PC-9 (cell line): ENCODE measurements around the gene MNT. TPM values are rescaled to one million over a fixed set of nuclear protein-coding genes. Genes with fewer than 3 reads are reported as not detected.

ENCODE experiments used
- BruUV-seq: library from RNA; stranded (reverse); fragments of 400-500 nt; replicated peaks from 2 replicates; lab custom pipeline; 2021; lab: Mats Ljungman, UMichigan
- CTCF ChIA-PET: fragments of 300-600 bp; sonication (Branson Sonifier 250); formaldehyde crosslinking; loops from one replicate; lab custom pipeline; 2022; ENCODE audit warnings: antibody characterized with exemption; lab: Charles Lee
- POLR2A ChIA-PET: fragments of 300-600 bp; sonication (Branson Sonifier 250); formaldehyde crosslinking; loops from one replicate; lab custom pipeline; 2022; ENCODE audit warnings: antibody characterized with exemption; ENCODE audit not compliant: unreplicated experiment; lab: Charles Lee
- DNase-seq, 2 experiments: peaks; one replicate each; pipeline versions ENCODE4 v3.0.0 to v3.0.0-alpha.2; 2015 to 2022; ENCODE audit warnings: mixed read lengths in 1 of 2
- H2AFZ ChIP-seq: fragments of 200-600 bp; sonication (generic); 2 replicates; pipeline ENCODE4 v1.8.1; 2017; ENCODE audit warnings: antibody characterized with exemption
- H3F3A ChIP-seq: fragments of 200-600 bp; sonication (generic); 2 replicates; pipeline ENCODE4 v1.8.1; 2017; ENCODE audit warnings: antibody characterized with exemption, mild to moderate bottlenecking, low read depth; ENCODE audit not compliant: insufficient read depth
- H3K27ac ChIP-seq: fragments of 200-600 bp; sonication (generic); 2 replicates; pipeline ENCODE4 v1.6.1; 2016; ENCODE audit warnings: mixed run types
- H3K27me3 ChIP-seq: fragments of 200-600 bp; sonication (generic); 2 replicates; pipeline ENCODE4 v1.6.1; 2016; ENCODE audit warnings: low read depth, mixed run types; ENCODE audit not compliant: insufficient read depth
- H3K36me3 ChIP-seq: fragments of 200-600 bp; sonication (generic); 2 replicates; pipeline ENCODE4 v1.6.1; 2016; ENCODE audit warnings: low read depth, mixed run types
- H3K4me1 ChIP-seq: fragments of 200-600 bp; sonication (generic); replicated peaks from 2 replicates; pipeline ENCODE4 v1.6.1; 2016; ENCODE audit warnings: mixed run types; ENCODE audit not compliant: insufficient read depth
- H3K4me2 ChIP-seq: fragments of 200-600 bp; sonication (generic); 2 replicates; pipeline ENCODE4 v1.6.1; 2017; ENCODE audit warnings: mixed run types
- H3K4me3 ChIP-seq: fragments of 200-600 bp; sonication (generic); 2 replicates; pipeline ENCODE4 v1.6.1; 2016; ENCODE audit warnings: mixed run types
- H3K79me2 ChIP-seq: fragments of 200-600 bp; sonication (generic); 2 replicates; pipeline ENCODE4 v1.6.1; 2017; ENCODE audit warnings: low read depth, mixed run types
- H3K9me2 ChIP-seq: fragments of 200-600 bp; sonication (generic); 2 replicates; pipeline ENCODE4 v1.8.1; 2017; ENCODE audit warnings: mild to moderate bottlenecking; ENCODE audit not compliant: insufficient read depth
- H3K9me3 ChIP-seq: fragments of 200-600 bp; sonication (generic); 2 replicates; pipeline ENCODE4 v1.8.1; 2016; ENCODE audit warnings: low read depth; ENCODE audit not compliant: insufficient read depth
- H4K20me1 ChIP-seq: fragments of 200-600 bp; sonication (generic); 2 replicates; pipeline ENCODE4 v1.8.1; 2017; ENCODE audit not compliant: insufficient read depth
- EZH2 ChIP-seq: fragments of 200-600 bp; sonication (generic); IDR thresholded peaks from 2 replicates; pipeline ENCODE4 v1.8.0; 2017; ENCODE audit warnings: antibody characterized with exemption, low read depth
- intact Hi-C: fragments of 100-400 bp; cut with micrococcal nuclease; formaldehyde crosslinking; loops from one replicate; pipeline ENCODE4 v1.10.0; 2022; ENCODE audit not compliant: unreplicated experiment
- total RNA-seq: library from RNA; stranded (reverse); gene quantifications from 2 replicates; pipeline ENCODE4 v1.2.3, GENCODE V29; 2021
- TF ChIP-seq, protein P1 (sequence below): fragments of 200-600 bp; sonication (generic); conservative IDR thresholded peaks from 2 replicates; pipeline ENCODE4 v1.6.1; 2017; ENCODE audit warnings: mixed run types, antibody characterized with exemption, mild to moderate bottlenecking, moderate library complexity

Gene MNT
- total RNA-seq, 1 experiment from 2014 or later: 60.7 TPM

DNA sequence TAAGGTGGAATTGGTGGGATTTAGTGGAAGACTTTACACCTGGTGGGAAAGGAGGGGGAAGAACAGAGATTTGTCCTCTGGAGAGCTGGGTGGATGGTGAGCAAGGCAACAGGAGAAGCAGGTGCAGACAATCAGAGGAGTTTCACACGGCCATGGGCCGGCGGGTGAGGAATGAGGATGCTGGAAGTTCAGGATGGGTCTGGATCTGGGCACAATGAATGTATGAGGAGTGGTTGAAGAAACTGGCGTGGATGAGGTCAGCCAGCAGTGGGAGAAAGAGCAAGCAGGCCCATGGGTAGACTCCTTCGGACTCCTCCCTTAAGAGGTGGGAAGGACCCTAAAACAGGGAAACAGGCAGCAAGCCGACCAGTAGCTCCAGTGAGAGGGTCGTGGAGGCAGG lies 10.1 kb upstream of the MNT start:
- intact Hi-C loops: no loop called here
- POLR2A ChIA-PET: no interaction called here
- TF ChIP-seq, protein P1, sequence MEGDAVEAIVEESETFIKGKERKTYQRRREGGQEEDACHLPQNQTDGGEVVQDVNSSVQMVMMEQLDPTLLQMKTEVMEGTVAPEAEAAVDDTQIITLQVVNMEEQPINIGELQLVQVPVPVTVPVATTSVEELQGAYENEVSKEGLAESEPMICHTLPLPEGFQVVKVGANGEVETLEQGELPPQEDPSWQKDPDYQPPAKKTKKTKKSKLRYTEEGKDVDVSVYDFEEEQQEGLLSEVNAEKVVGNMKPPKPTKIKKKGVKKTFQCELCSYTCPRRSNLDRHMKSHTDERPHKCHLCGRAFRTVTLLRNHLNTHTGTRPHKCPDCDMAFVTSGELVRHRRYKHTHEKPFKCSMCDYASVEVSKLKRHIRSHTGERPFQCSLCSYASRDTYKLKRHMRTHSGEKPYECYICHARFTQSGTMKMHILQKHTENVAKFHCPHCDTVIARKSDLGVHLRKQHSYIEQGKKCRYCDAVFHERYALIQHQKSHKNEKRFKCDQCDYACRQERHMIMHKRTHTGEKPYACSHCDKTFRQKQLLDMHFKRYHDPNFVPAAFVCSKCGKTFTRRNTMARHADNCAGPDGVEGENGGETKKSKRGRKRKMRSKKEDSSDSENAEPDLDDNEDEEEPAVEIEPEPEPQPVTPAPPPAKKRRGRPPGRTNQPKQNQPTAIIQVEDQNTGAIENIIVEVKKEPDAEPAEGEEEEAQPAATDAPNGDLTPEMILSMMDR: no peak
- TF ChIP-seq EZH2: no peak
- Histone ChIP-seq H4K20me1 (no peaks in the 10 kb centered on the region), H3K79me2 (peaks cover 4% of the 10 kb centered on the region), H3K4me1 (peaks cover 22% of the 10 kb centered on the region), H3K9me3 (no peaks in the 10 kb centered on the region), H3K27me3 (no peaks in the 10 kb centered on the region), H3F3A (peaks cover 41% of the 10 kb centered on the region), H3K4me3 (no peak overlapping the region), H3K9me2 (no peaks in the 10 kb centered on the region), H2AFZ (no peak overlapping the region), H3K36me3 (no peaks in the 10 kb centered on the region), H3K27ac (no peak overlapping the region), H3K4me2 (no peak overlapping the region)
- BruUV-seq: no TSS peak
- DNase-seq: no peak
- CTCF ChIA-PET: interaction anchor here (0.7 kb wide), 1 partner anchor 274 kb away, joined by 3 read pairs; no protein-coding TSS in a partner anchor

DNA sequence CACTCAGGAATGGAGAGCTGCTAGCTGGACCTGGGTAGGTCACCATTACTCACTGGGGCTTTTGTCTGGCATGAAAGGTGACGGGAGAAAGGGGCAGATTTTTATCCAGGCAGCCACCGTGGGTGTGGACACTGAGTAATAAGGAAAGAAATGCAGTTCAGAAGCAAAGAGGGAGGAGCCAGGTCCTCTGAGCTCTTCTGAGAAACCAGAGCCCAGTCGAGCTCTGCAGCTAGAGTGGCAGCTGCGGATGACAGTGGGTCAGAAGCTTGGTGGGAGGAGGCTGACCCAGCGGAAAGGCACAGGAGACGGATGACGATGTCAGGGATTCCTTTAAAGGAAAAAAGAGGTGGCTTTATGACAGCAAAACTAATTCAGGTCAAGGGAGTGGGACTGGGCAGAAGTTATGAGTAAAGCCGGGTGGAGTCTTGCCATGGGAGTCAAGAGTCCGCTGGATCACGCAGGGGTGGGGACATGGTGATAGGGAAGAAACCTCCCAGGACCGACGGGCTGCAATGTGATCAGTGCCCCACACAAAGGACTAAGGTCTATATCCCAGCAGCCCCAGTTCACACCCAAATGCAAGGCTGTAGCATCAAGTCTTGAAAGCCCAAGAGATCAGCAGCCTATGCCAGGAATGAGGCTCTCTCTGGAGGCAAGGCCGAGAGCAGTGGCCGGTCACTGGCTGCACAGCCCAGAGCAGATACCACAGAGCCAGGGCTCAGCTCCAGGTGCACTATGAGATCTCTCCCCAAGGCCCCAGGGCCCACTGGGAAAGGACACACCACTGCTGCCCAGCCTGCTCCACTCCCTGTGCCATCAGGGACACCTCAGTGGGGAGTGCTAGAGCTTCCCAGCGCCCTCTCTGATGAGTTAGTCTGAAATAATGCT lies 6.3 kb upstream of the MNT start:
- TF ChIP-seq EZH2: no peak
- TF ChIP-seq, protein P1: no peak
- Histone ChIP-seq H3K27me3 (no peaks in the 10 kb centered on the region), H2AFZ (no peak overlapping the region), H3K9me2 (no peaks in the 10 kb centered on the region), H3K9me3 (no peaks in the 10 kb centered on the region), H3F3A (peaks cover 65% of the 10 kb centered on the region), H3K36me3 (no peaks in the 10 kb centered on the region), H3K27ac (peak overlapping the region; percentile 98), H3K4me1 (peaks cover 54% of the 10 kb centered on the region), H4K20me1 (no peaks in the 10 kb centered on the region), H3K4me3 (peak overlapping the region; percentile 37; the same call in 1 of the 2 replicates), H3K79me2 (peaks cover 7% of the 10 kb centered on the region; the same call in 1 of the 2 replicates), H3K4me2 (peak overlapping the region; percentile 80)
- intact Hi-C loops: loop anchor here (1.0 to 10.0 kb wide), 6 partner anchors 8 to 1260 kb away; partner anchors contain the start of genes EMC6, OVCA2, RILP and SCARF1
- DNase-seq: peak; percentile 95 to 99
- TSS peak; percentile 15 for BruUV-seq
- ChIA-PET CTCF (interaction anchor here (0.5 to 2.1 kb wide), 7 partner anchors 9 to 477 kb away, joined by 3 to 13 read pairs (median 3); no protein-coding TSS in a partner anchor), POLR2A (interaction anchor here (0.5 to 1.5 kb wide), 18 partner anchors 10 to 1260 kb away, joined by 3 to 31 read pairs (median 5); no protein-coding TSS in a partner anchor)

DNA sequence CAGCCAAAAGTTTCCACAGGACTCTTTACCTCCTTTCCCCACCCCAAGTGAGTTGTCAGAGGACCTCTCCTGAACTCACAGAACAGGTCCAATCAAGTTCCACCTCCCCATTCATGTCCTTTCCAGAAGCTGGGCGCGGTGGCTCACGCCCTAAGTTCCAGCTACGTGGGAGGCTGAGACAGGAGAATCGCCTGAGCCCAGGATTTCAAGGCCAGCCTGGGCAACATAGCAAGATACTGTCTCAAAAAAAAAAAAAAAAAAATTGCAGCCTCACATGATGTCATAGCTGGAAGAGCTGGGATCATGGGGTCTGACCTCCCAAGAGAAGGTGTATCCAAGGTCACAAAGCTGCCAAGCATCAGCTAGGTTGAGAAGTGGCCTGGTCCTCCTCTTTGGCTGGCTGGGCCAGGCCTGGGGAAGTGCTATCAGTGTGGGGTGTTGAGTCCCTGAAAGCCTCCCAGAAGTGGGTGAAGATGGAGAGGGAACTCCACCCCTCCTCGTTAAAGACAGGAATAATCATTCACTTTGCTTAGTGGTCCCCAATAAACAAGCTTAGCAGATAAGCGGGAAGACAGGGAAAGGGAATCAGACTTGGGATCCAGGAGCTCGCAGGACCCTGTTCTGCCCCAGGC lies 5.5 kb upstream of the MNT start:
- peak overlapping the region; percentile 98 for H3K27ac ChIP-seq
- peaks cover 65% of the 10 kb centered on the region for H3F3A ChIP-seq
- TF ChIP-seq, protein P1: no peak
- TF ChIP-seq EZH2: no peak
- no peak overlapping the region for H2AFZ ChIP-seq
- peaks cover 54% of the 10 kb centered on the region for H3K4me1 ChIP-seq
- peaks cover 7% of the 10 kb centered on the region; the same call in 1 of the 2 replicates for H3K79me2 ChIP-seq
- peak overlapping the region; percentile 80 for H3K4me2 ChIP-seq
- H3K9me2 ChIP-seq: no peaks in the 10 kb centered on the region
- POLR2A ChIA-PET: interaction anchor here (0.6 to 1.5 kb wide), 11 partner anchors 9 to 1261 kb away, joined by 3 to 31 read pairs (median 5); no protein-coding TSS in a partner anchor
- no peaks in the 10 kb centered on the region for H3K27me3 ChIP-seq
- H3K36me3 ChIP-seq: no peaks in the 10 kb centered on the region
- intact Hi-C loops: loop anchor here (1.0 to 10.0 kb wide), 5 partner anchors 14 to 1261 kb away; partner anchors contain the start of genes EMC6, OVCA2, RILP and SCARF1
- no peaks in the 10 kb centered on the region for H4K20me1 ChIP-seq
- CTCF ChIA-PET: interaction anchor here (0.7 to 2.1 kb wide), 5 partner anchors 9 to 352 kb away, joined by 3 to 13 read pairs (median 6); no protein-coding TSS in a partner anchor
- DNase-seq: peak; percentile 61 to 71
- BruUV-seq: TSS peak; percentile 68
- H3K4me3 ChIP-seq: peak overlapping the region; percentile 3; the same call in 1 of the 2 replicates
- H3K9me3 ChIP-seq: no peaks in the 10 kb centered on the region
